ENCODE results near the gene UBXN2A.

DNA sequence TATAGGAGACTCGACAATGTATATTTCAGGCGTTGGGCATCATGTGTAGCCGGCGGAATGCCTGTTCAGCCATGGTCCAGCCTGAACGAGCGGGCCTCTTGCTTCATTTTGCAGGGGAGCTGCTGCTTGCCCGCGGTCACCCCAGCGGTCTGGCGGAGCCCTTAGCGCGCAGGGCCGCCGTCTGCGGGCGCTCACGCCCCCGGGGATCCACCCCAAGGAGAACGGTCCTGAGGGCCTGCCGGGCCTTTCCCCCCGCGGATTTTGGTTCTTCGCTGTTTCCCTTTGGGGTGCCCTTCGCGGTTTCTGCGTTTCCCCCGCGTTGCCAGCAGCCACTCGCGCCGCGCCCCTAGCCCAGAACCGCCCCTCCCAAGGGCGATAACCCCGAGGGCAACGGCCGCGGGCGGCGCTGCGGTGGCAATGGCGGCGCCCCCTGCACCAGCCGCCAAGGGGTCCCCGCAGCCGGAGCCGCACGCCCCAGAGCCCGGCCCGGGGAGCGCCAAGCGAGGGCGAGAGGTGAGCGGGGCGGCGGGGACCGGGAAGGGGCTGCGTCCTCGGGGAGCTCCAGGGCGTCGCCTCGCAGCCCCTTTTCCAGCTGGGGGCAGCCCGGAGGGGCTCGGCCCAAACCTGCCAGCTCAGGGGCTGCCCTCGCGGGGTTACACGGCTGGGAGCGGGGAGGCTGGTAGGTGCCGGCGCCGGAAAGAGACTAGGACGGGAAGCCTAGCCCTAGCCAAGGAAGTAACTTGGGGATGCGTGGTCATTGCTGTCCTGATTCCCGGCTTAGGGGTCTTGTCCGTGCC is 69.6 kb downstream of the UBXN2A start, which contains the start of gene MFSD2B:
- TF ChIP-seq, protein P1, sequence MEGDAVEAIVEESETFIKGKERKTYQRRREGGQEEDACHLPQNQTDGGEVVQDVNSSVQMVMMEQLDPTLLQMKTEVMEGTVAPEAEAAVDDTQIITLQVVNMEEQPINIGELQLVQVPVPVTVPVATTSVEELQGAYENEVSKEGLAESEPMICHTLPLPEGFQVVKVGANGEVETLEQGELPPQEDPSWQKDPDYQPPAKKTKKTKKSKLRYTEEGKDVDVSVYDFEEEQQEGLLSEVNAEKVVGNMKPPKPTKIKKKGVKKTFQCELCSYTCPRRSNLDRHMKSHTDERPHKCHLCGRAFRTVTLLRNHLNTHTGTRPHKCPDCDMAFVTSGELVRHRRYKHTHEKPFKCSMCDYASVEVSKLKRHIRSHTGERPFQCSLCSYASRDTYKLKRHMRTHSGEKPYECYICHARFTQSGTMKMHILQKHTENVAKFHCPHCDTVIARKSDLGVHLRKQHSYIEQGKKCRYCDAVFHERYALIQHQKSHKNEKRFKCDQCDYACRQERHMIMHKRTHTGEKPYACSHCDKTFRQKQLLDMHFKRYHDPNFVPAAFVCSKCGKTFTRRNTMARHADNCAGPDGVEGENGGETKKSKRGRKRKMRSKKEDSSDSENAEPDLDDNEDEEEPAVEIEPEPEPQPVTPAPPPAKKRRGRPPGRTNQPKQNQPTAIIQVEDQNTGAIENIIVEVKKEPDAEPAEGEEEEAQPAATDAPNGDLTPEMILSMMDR (IDR thresholded peaks at IDR 0.05 in 8 of 11, conservative IDR thresholded peaks at IDR 0.05 in 3 of 11) = no peak
- TF ChIP-seq POLR2A (IDR thresholded peaks at IDR 0.05) = no peak
